ENCODE results near the gene LRRC8D. TPM values are rescaled to one million over a fixed set of nuclear protein-coding genes. Genes with fewer than 3 reads are reported as not detected.

Gene LRRC8D
- total RNA-seq, 1 experiment from 2014 or later = 16.1 TPM

DNA sequence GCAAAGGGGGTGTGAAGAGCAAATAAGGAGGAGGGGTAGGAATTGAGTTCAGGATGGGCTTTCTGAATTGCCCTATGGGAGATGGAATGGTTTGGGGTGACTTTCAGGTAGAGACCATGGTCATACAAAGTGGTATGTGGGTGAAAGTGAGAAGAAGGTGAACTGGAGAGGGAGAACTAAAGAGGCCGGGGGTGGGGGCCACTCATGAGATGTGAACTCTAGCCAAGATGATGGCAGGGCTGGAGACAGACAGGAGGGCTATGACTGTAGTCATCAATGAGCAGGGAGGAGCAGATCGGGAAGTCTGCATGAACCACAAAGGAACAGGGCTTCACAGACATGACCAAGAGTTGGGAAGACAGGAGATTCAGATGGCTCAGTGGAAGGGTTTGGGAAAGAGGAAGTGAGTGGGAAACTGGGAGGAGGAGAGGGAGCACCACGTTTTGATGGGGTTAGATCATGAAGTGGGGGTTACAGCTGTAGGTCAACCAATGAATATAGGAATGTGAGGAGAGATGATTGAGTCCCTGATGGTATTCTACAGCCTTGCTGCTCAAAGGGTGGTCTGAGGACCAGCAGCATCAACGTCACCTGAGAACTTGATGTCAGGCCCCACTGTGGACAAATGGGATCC, 20.7 kb upstream of the LRRC8D start:
- Histone ChIP-seq H3K4me3 (no peak overlapping the region), H3K4me1 (no peaks in the 10 kb centered on the region), H3K27ac (no peak overlapping the region), H3K9me3 (replicated peaks) (no peaks in the 10 kb centered on the region), H3K27me3 (no peaks in the 10 kb centered on the region), H3K36me3 (no peaks in the 10 kb centered on the region)
- no peak for DNase-seq

- Histone ChIP-seq H3K27me3 (no peaks in the 10 kb centered on the region), H3K36me3 (no peaks in the 10 kb centered on the region), H3K9me3 (replicated peaks) (no peaks in the 10 kb centered on the region)
Measured at GRCh38 chr1:89800718-89801117, 20.1 kb upstream of the LRRC8D start.

DNA sequence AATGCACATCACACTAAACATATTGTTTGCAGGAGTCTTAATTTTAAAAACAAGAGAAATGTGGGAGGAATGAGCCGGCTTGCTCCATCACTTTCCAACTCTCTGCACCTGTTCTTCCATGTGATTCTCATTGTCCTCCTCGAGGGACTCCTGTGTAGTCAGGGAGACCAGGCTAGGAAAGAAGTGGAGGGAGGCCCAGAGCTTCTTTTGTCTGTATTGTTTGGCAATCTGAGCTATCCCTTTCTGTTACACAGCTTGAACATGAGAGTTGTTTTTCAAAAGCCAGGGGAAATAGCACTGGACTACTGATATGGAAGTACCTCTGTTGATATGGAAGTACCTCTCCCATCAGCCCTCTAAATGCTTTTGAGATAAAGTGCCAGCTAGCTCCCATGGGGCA, 18.8 kb upstream of the LRRC8D start:
- Histone ChIP-seq H3K36me3 (no peaks in the 10 kb centered on the region), H3K27me3 (no peaks in the 10 kb centered on the region), H3K4me1 (no peaks in the 10 kb centered on the region), H3K4me3 (no peak overlapping the region), H3K9me3 (replicated peaks) (no peaks in the 10 kb centered on the region), H3K27ac (no peak overlapping the region)
- no peak for DNase-seq

More at GRCh38 chr1:89800718-89801117, 20.1 kb upstream of the LRRC8D start:
- no peak for DNase-seq
- Histone ChIP-seq H3K27ac (no peak overlapping the region), H3K4me3 (no peak overlapping the region), H3K4me1 (no peaks in the 10 kb centered on the region)

GRCh38 chr1:89802841-89803240, 18.0 kb upstream of the LRRC8D start:
- Histone ChIP-seq H3K27ac (no peak overlapping the region), H3K27me3 (no peaks in the 10 kb centered on the region), H3K9me3 (replicated peaks) (no peaks in the 10 kb centered on the region), H3K36me3 (no peaks in the 10 kb centered on the region), H3K4me3 (no peak overlapping the region), H3K4me1 (no peaks in the 10 kb centered on the region)
- no peak for DNase-seq

DNA sequence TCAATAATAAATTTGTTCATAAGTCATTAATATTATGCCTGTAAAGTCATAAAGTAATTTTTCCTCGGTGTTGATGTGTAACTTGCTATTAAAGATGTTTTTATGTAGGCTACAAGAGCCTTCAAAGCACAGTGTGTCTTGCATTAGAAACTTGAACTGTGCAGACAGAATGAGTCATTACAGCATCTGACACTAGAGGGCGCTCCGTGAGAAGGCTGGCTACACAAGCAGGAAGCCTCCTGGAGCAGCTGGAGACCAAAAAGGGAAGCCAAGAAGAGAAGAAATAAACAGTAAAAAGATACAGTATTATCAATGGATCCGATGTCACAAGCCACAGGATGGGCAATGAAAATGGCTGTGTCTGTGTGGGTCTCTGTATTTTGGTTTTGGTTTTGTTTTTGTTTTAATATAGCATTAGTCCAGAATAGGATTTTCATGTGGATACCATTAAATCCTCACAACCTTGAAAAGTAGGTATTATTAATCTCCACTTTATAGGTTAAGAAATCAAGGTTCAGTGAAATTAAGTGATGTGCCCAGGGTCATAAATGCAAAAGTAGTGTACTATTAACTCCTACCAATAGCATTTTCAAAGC, 16.1 kb upstream of the LRRC8D start:
- H3K4me1 ChIP-seq = no peaks in the 10 kb centered on the region
- H3K4me3 ChIP-seq = no peak overlapping the region
- no peaks in the 10 kb centered on the region for H3K27me3 ChIP-seq
- H3K27ac ChIP-seq = no peak overlapping the region
- H3K36me3 ChIP-seq = no peaks in the 10 kb centered on the region
- no peaks in the 10 kb centered on the region for H3K9me3 ChIP-seq (replicated peaks)
- DNase-seq = peak; percentile 77 to 88

GRCh38 chr1:89806616-89807015, 14.2 kb upstream of the LRRC8D start:
- Histone ChIP-seq H3K9me3 (replicated peaks) (no peaks in the 10 kb centered on the region), H3K27me3 (no peaks in the 10 kb centered on the region), H3K4me3 (no peak overlapping the region), H3K27ac (no peak overlapping the region), H3K4me1 (no peaks in the 10 kb centered on the region), H3K36me3 (no peaks in the 10 kb centered on the region)
- DNase-seq = no peak

- no peak for DNase-seq
- H3K4me3 ChIP-seq = no peak overlapping the region
- no peaks in the 10 kb centered on the region for H3K36me3 ChIP-seq
- H3K4me1 ChIP-seq = no peaks in the 10 kb centered on the region
- no peaks in the 10 kb centered on the region for H3K27me3 ChIP-seq
- H3K9me3 ChIP-seq (replicated peaks) = no peaks in the 10 kb centered on the region
- H3K27ac ChIP-seq = no peak overlapping the region
Measured at GRCh38 chr1:89807503-89807902, 13.3 kb upstream of the LRRC8D start.

- H3K9me3 ChIP-seq (replicated peaks) = no peaks in the 10 kb centered on the region
- no peaks in the 10 kb centered on the region for H3K36me3 ChIP-seq
- DNase-seq = no peak
- no peak overlapping the region for H3K4me3 ChIP-seq
- H3K27me3 ChIP-seq = no peaks in the 10 kb centered on the region
- no peaks in the 10 kb centered on the region for H3K4me1 ChIP-seq
- H3K27ac ChIP-seq = no peak overlapping the region
Measured at GRCh38 chr1:89807983-89808382, 12.8 kb upstream of the LRRC8D start.

DNA sequence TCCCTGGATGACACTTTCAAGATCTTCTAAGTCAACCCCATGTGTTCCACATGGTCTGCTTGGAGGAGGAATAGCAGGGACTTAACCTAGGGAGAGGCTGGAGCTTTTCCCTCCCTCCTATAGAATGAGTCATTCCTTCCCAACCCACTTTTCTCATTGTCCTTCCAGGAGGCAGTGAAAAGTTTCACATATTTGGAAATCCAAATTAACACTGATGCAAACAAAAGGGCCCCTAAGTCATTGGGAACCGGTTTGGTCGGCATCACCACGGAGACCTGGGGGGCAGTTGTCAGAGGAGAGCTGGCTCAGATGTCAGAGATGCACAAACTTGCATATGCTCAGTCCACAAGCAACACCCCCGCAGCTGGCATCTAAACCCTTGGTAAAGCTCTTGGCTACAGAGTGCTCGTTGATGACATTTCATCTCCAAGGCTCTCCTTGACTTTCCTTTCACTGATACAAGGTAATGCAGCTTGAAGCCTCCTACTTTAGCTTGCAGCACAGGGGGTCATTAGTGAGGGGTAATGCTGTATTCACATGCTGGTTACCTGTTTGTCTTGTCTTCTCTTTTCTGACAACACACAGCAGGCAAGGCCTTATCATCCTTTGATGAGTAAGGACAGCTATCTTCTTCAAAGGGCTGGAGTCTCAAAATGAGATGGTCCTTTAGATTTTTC, 12.3 kb upstream of the LRRC8D start:
- DNase-seq = no peak
- Histone ChIP-seq H3K4me3 (no peak overlapping the region), H3K4me1 (no peaks in the 10 kb centered on the region), H3K27ac (no peak overlapping the region), H3K27me3 (no peaks in the 10 kb centered on the region), H3K36me3 (no peaks in the 10 kb centered on the region), H3K9me3 (replicated peaks) (no peaks in the 10 kb centered on the region)

DNA sequence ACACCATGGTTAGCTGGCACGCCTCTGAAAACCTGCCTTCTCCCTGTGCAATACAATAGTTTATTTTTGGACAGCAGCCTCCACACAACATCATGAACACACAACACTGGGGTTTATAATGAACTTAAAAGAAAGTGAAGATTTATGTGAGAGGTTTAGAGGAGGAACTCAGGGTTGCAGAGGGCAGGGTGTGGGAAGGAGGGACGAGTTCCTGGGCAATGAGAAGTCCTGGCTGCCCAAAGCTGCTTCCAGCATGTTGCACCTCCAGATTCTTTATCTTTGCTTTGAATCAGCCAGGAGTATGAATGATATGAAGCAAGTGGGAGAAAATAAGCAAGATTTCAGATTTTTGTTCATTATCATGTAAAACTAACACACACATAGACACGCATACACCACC, 11.3 kb upstream of the LRRC8D start:
- no peaks in the 10 kb centered on the region for H3K36me3 ChIP-seq
- H3K9me3 ChIP-seq (replicated peaks) = no peaks in the 10 kb centered on the region
- H3K4me3 ChIP-seq = no peak overlapping the region
- no peak for DNase-seq
- H3K4me1 ChIP-seq = no peaks in the 10 kb centered on the region
- no peak overlapping the region for H3K27ac ChIP-seq
- no peaks in the 10 kb centered on the region for H3K27me3 ChIP-seq

DNA sequence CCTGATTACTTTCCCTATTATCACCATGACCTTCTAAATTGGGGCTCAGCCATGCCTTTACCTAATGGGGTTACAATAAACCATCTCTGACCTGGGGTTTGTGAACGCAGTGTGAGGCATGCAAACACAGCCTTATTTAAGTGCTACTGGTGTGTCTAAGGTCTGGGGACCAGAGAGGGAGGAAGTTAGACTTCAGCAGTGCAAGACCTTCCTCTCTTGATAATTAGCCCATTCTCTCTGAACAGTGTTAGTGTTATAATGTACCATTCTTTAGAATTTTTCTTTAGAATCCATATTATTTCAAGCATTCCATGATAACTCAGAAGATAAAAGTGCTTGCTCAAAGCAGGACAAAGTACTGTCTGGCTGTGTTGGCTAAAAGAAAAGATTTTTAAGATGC, 10.5 kb upstream of the LRRC8D start:
- Histone ChIP-seq H3K27ac (no peak overlapping the region), H3K9me3 (replicated peaks) (no peaks in the 10 kb centered on the region), H3K27me3 (no peaks in the 10 kb centered on the region), H3K4me3 (no peak overlapping the region), H3K36me3 (no peaks in the 10 kb centered on the region), H3K4me1 (no peaks in the 10 kb centered on the region)
- DNase-seq = no peak

GRCh38 chr1:89810880-89811279, 10.0 kb upstream of the LRRC8D start:
- no peak for DNase-seq
- H3K4me3 ChIP-seq = no peak overlapping the region
- no peaks in the 10 kb centered on the region for H3K27me3 ChIP-seq
- no peak overlapping the region for H3K27ac ChIP-seq
- no peaks in the 10 kb centered on the region for H3K9me3 ChIP-seq (replicated peaks)
- no peaks in the 10 kb centered on the region for H3K4me1 ChIP-seq
- H3K36me3 ChIP-seq = no peaks in the 10 kb centered on the region

- H3K27ac ChIP-seq = no peak overlapping the region
- no peaks in the 10 kb centered on the region for H3K4me1 ChIP-seq
- no peaks in the 10 kb centered on the region for H3K27me3 ChIP-seq
- H3K4me3 ChIP-seq = no peak overlapping the region
- no peaks in the 10 kb centered on the region for H3K36me3 ChIP-seq
- no peak for DNase-seq
- no peaks in the 10 kb centered on the region for H3K9me3 ChIP-seq (replicated peaks)
Measured at GRCh38 chr1:89812992-89813391, 7.8 kb upstream of the LRRC8D start.

DNA sequence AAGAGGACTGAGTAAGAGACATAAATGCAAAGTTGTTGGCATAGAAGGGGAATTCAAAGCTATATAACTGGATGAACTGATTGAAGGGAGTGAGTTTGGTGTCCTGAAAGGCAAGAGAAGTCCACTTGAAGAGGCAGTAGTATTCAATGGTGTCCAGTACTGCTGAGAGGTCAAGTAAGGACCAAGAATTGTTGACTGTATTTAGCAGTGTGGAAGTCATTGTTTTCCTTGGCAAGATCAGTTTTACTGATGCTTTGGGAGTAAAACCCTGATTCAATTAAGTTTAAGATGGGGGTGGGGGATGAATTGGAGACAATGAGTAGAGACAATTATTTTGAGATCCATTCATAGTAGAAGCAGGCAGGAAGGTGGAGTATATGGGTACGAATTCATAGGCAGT, 5.8 kb upstream of the LRRC8D start:
- H3K36me3 ChIP-seq = no peaks in the 10 kb centered on the region
- no peak overlapping the region for H3K4me3 ChIP-seq
- H3K4me1 ChIP-seq = no peaks in the 10 kb centered on the region
- H3K27me3 ChIP-seq = no peaks in the 10 kb centered on the region
- H3K27ac ChIP-seq = no peak overlapping the region
- no peaks in the 10 kb centered on the region for H3K9me3 ChIP-seq (replicated peaks)
- DNase-seq = no peak

- Histone ChIP-seq H3K4me1 (no peaks in the 10 kb centered on the region), H3K9me3 (replicated peaks) (no peaks in the 10 kb centered on the region), H3K4me3 (no peak overlapping the region), H3K27me3 (no peaks in the 10 kb centered on the region), H3K27ac (no peak overlapping the region), H3K36me3 (no peaks in the 10 kb centered on the region)
- DNase-seq = no peak
Measured at GRCh38 chr1:89815611-89816010, 5.2 kb upstream of the LRRC8D start.

GRCh38 chr1:89816366-89816765, 4.5 kb upstream of the LRRC8D start:
- Histone ChIP-seq H3K9me3 (replicated peaks) (no peaks in the 10 kb centered on the region), H3K27ac (no peak overlapping the region), H3K4me1 (no peaks in the 10 kb centered on the region), H3K4me3 (no peak overlapping the region), H3K27me3 (no peaks in the 10 kb centered on the region), H3K36me3 (no peaks in the 10 kb centered on the region)
- DNase-seq = no peak
